MM.1S (cell line): Measurements from ENCODE around the gene TMC1.

Experiments used
- DNase-seq: peaks from one replicate; pipeline ENCODE4 v3.0.0-alpha.2; 2015
- H2AFZ ChIP-seq: fragments of 300-600 bp; sonication (generic); 2 replicates; pipeline ENCODE4 v1.6.0; 2016; ENCODE audit warnings: antibody characterized with exemption, low read length
- H3F3A ChIP-seq: fragments of 300-600 bp; sonication (generic); 2 replicates; pipeline ENCODE4 v1.6.1; 2016; ENCODE audit warnings: mild to moderate bottlenecking, antibody characterized with exemption, low read length, moderate library complexity, mixed read lengths; ENCODE audit not compliant: insufficient read depth
- H3K27ac ChIP-seq: fragments of 300-600 bp; sonication (generic); 2 replicates; pipeline ENCODE4 v1.5.1; 2016; ENCODE audit warnings: mild to moderate bottlenecking, low read length
- H3K27me3 ChIP-seq: fragments of 300-600 bp; sonication (generic); replicated peaks from 2 replicates; pipeline ENCODE4 v1.6.0; 2016; ENCODE audit warnings: low read length; ENCODE audit not compliant: insufficient read depth
- H3K36me3 ChIP-seq: fragments of 300-600 bp; sonication (generic); replicated peaks from 2 replicates; pipeline ENCODE4 v1.6.1; 2016; ENCODE audit warnings: mild to moderate bottlenecking, low read length, mixed read lengths; ENCODE audit not compliant: insufficient read depth
- H3K4me1 ChIP-seq: fragments of 300-600 bp; sonication (generic); 2 replicates; pipeline ENCODE4 v1.6.1; 2016; ENCODE audit warnings: low read length, mixed read lengths
- H3K4me2 ChIP-seq: fragments of 300-600 bp; sonication (generic); 2 replicates; pipeline ENCODE4 v1.6.0; 2016; ENCODE audit warnings: low read depth, low read length
- H3K4me3 ChIP-seq: fragments of 300-600 bp; sonication (generic); 2 replicates; pipeline ENCODE4 v1.5.1; 2016; ENCODE audit warnings: low read length, mixed read lengths
- H3K79me2 ChIP-seq: fragments of 300-600 bp; sonication (generic); 2 replicates; pipeline ENCODE4 v1.6.1; 2016; ENCODE audit warnings: mixed run types, low read length, mixed read lengths
- H3K9ac ChIP-seq: fragments of 300-600 bp; sonication (generic); 2 replicates; pipeline ENCODE4 v1.6.1; 2016; ENCODE audit warnings: low read length, mixed read lengths
- H3K9me2 ChIP-seq: fragments of 300-600 bp; sonication (generic); replicated peaks from 2 replicates; pipeline ENCODE4 v1.6.1; 2016; ENCODE audit warnings: mild to moderate bottlenecking, low read length, mixed read lengths; ENCODE audit not compliant: insufficient read depth
- H3K9me3 ChIP-seq: fragments of 300-600 bp; sonication (generic); replicated peaks from 2 replicates; pipeline ENCODE4 v1.6.1; 2016; ENCODE audit warnings: mild to moderate bottlenecking, low read length, mixed read lengths; ENCODE audit not compliant: insufficient read depth
- H4K20me1 ChIP-seq: fragments of 300-600 bp; sonication (generic); 2 replicates; pipeline ENCODE4 v1.6.1; 2016; ENCODE audit warnings: mild to moderate bottlenecking, low read length, moderate library complexity, mixed read lengths; ENCODE audit not compliant: insufficient read depth
- CTCF ChIP-seq: fragments of 300-600 bp; sonication (generic); IDR thresholded peaks from 2 replicates; pipeline ENCODE4 v1.5.1; 2016; ENCODE audit warnings: antibody characterized with exemption, low read length, mixed read lengths
- EZH2 ChIP-seq: fragments of 300-600 bp; sonication (generic); optimal IDR thresholded peaks from 2 replicates; pipeline ENCODE3; 2017; ENCODE audit warnings: low read depth, mild to moderate bottlenecking, antibody characterized with exemption, low read length, mixed read lengths
- EZH2phosphoT487 ChIP-seq: fragments of 300-600 bp; sonication (generic); IDR thresholded peaks from 2 replicates; pipeline ENCODE4 v1.6.1; 2018; ENCODE audit warnings: antibody characterized with exemption, low read length

The TMC1 gene

GRCh38 chr9:72681283-72681630 lies 159.8 kb downstream of the TMC1 start:
- no peak for DNase-seq
- Histone ChIP-seq H3K36me3 (no peaks in the 10 kb centered on the region), H3K4me2 (no peak overlapping the region), H3F3A (no peaks in the 10 kb centered on the region), H4K20me1 (no peaks in the 10 kb centered on the region), H3K9me3 (no peaks in the 10 kb centered on the region), H2AFZ (no peak overlapping the region), H3K9ac (no peak overlapping the region), H3K27ac (no peak overlapping the region), H3K4me1 (no peaks in the 10 kb centered on the region), H3K79me2 (no peaks in the 10 kb centered on the region), H3K4me3 (no peak overlapping the region), H3K9me2 (no peaks in the 10 kb centered on the region), H3K27me3 (no peaks in the 10 kb centered on the region)
- TF ChIP-seq EZH2phosphoT487: no peak
- TF ChIP-seq EZH2: no peak
- TF ChIP-seq CTCF: no peak

- no peaks in the 10 kb centered on the region for H4K20me1 ChIP-seq
- H3K79me2 ChIP-seq: no peaks in the 10 kb centered on the region
- no peak for DNase-seq
- H3K4me1 ChIP-seq: no peaks in the 10 kb centered on the region
- no peaks in the 10 kb centered on the region for H3K9me3 ChIP-seq
- TF ChIP-seq EZH2 (no peak), CTCF (no peak), EZH2phosphoT487 (no peak)
- H3K9ac ChIP-seq: no peak overlapping the region
- no peak overlapping the region for H3K4me2 ChIP-seq
- no peaks in the 10 kb centered on the region for H3K27me3 ChIP-seq
- no peaks in the 10 kb centered on the region for H3K9me2 ChIP-seq
- no peaks in the 10 kb centered on the region for H3F3A ChIP-seq
- no peak overlapping the region for H2AFZ ChIP-seq
- H3K4me3 ChIP-seq: no peak overlapping the region
- H3K36me3 ChIP-seq: no peaks in the 10 kb centered on the region
- no peak overlapping the region for H3K27ac ChIP-seq
These were observed 163.2 kb downstream of the TMC1 start for GRCh38 chr9:72684615-72685014.

- H3K9me2 ChIP-seq: no peaks in the 10 kb centered on the region
- no peak overlapping the region for H2AFZ ChIP-seq
- DNase-seq: no peak
- TF ChIP-seq EZH2phosphoT487 (no peak), EZH2 (no peak)
- no peaks in the 10 kb centered on the region for H3K27me3 ChIP-seq
- no peak overlapping the region for H3K4me3 ChIP-seq
- H3K27ac ChIP-seq: no peak overlapping the region
- no peak overlapping the region for H3K9ac ChIP-seq
- no peaks in the 10 kb centered on the region for H3K4me1 ChIP-seq
- H3K4me2 ChIP-seq: no peak overlapping the region
- H3K79me2 ChIP-seq: no peaks in the 10 kb centered on the region
- no peaks in the 10 kb centered on the region for H4K20me1 ChIP-seq
- no peaks in the 10 kb centered on the region for H3F3A ChIP-seq
- H3K36me3 ChIP-seq: no peaks in the 10 kb centered on the region
- no peaks in the 10 kb centered on the region for H3K9me3 ChIP-seq
These were observed 164.5 kb downstream of the TMC1 start for GRCh38 chr9:72685911-72686310.

- H3K4me3 ChIP-seq: no peak overlapping the region
- H3K27me3 ChIP-seq: no peaks in the 10 kb centered on the region
- H2AFZ ChIP-seq: no peak overlapping the region
- H3K27ac ChIP-seq: no peak overlapping the region
- no peak for TF ChIP-seq EZH2phosphoT487
- TF ChIP-seq EZH2: no peak
- TF ChIP-seq CTCF: no peak
- H3K9me2 ChIP-seq: no peaks in the 10 kb centered on the region
- H3K4me2 ChIP-seq: no peak overlapping the region
- no peaks in the 10 kb centered on the region for H3K79me2 ChIP-seq
- H3K36me3 ChIP-seq: no peaks in the 10 kb centered on the region
- H4K20me1 ChIP-seq: no peaks in the 10 kb centered on the region
- no peaks in the 10 kb centered on the region for H3F3A ChIP-seq
- no peaks in the 10 kb centered on the region for H3K4me1 ChIP-seq
- no peak overlapping the region for H3K9ac ChIP-seq
- DNase-seq: no peak
- no peaks in the 10 kb centered on the region for H3K9me3 ChIP-seq
These were observed 165.9 kb downstream of the TMC1 start for GRCh38 chr9:72687331-72687730.
